HepG2 (cell line): Measurements from ENCODE around the gene INF2. TPM values are rescaled to one million over a fixed set of nuclear protein-coding genes. Genes with fewer than 3 reads are reported as not detected.

ENCODE experiments used
- HMGA1 ChIP-seq: sonication (generic); formaldehyde crosslinking; conservative IDR thresholded peaks from 2 replicates; pipeline ENCODE4 v1.4.0; 2020; ENCODE audit warnings: missing genetic modification reagents
- KLF6 ChIP-seq: IDR thresholded peaks from 2 replicates; pipeline ENCODE4 v1.8.0; 2016; ENCODE audit warnings: missing biosample characterization, missing genetic modification reagents
- RAD51 ChIP-seq: fragments of 450-650 bp; IDR thresholded peaks from 2 replicates; pipeline ENCODE4 v1.6.1; 2016; ENCODE audit warnings: borderline replicate concordance
- SSRP1 ChIP-seq: IDR thresholded peaks from 2 replicates; pipeline ENCODE4 v1.6.1; 2016; ENCODE audit warnings: control low read depth
- THYN1 ChIP-seq: sonication (generic); formaldehyde crosslinking; IDR thresholded peaks from 2 replicates; pipeline ENCODE4 v1.8.1; 2023; ENCODE audit warnings: low read depth, mild to moderate bottlenecking, moderate library complexity, missing genetic modification reagents, borderline replicate concordance
- ZNF407 ChIP-seq: sonication (generic); formaldehyde crosslinking; IDR thresholded peaks from one replicate; pipeline ENCODE4 v1.5.1; 2020; ENCODE audit warnings: mild to moderate bottlenecking, missing genetic modification reagents; ENCODE audit errors: not compliant biosample characterization
- ZNF670 ChIP-seq: sonication (generic); formaldehyde crosslinking; IDR thresholded peaks from 2 replicates; pipeline ENCODE4 v1.8.0; 2022; ENCODE audit warnings: mild to moderate bottlenecking, missing genetic modification reagents, borderline replicate concordance
- ZNF816 ChIP-seq: sonication (generic); formaldehyde crosslinking; IDR thresholded peaks from 2 replicates; pipeline ENCODE4 v1.8.0; 2022; ENCODE audit warnings: missing genetic modification reagents, mild to moderate bottlenecking, borderline replicate concordance
- polyA plus RNA-seq, 8 experiments: library from polyadenylated mRNA; depleted of rRNA in 3 of 8; stranded (reverse) in 7 of 8; unstranded in 1 of 8; fragments of >200 nt; fragmentation: Illumina TruSeq in 4 of 8; extraction: Trizol in 4 of 8; gene quantifications; 2 replicates each; pipeline versions ENCODE4 v1.2.1 to v1.2.3, GENCODE V29; 2011 to 2016; ENCODE audit warnings: low read depth in 4 of 8, missing spikeins in 1 of 8, mixed read lengths in 1 of 8; ENCODE audit not compliant: insufficient read depth in 1 of 8
- total RNA-seq, 5 experiments: library from RNA; depleted of rRNA; stranded (reverse); fragments of >200 nt; fragmentation: Illumina TruSeq; extraction: Trizol; gene quantifications; 2 replicates each; pipeline ENCODE4 v1.2.3, GENCODE V29; 2016; ENCODE audit warnings: low read depth in 1 of 5
- TF ChIP-seq, protein P1 (sequence below): sonication (generic); formaldehyde crosslinking; IDR thresholded peaks from 2 replicates; pipeline ENCODE4 v1.5.0; 2020; ENCODE audit warnings: missing genetic modification reagents, mild to moderate bottlenecking, borderline replicate concordance
- TF ChIP-seq, protein P2 (sequence below): sonication (generic); formaldehyde crosslinking; IDR thresholded peaks from 2 replicates; pipeline ENCODE4 v1.4.0; 2020; ENCODE audit warnings: missing genetic modification reagents, borderline replicate concordance
- TF ChIP-seq, protein P3 (sequence below): sonication (generic); formaldehyde crosslinking; IDR thresholded peaks from 2 replicates; pipeline ENCODE4 v1.4.0; 2020; ENCODE audit warnings: missing genetic modification reagents

The INF2 gene
- total and polyA plus RNA-seq, 2 of the 13 experiments (the other 11 are each of a cell fraction or from before 2014, with no cell fraction given), result 16.4 to 26.4 TPM

DNA sequence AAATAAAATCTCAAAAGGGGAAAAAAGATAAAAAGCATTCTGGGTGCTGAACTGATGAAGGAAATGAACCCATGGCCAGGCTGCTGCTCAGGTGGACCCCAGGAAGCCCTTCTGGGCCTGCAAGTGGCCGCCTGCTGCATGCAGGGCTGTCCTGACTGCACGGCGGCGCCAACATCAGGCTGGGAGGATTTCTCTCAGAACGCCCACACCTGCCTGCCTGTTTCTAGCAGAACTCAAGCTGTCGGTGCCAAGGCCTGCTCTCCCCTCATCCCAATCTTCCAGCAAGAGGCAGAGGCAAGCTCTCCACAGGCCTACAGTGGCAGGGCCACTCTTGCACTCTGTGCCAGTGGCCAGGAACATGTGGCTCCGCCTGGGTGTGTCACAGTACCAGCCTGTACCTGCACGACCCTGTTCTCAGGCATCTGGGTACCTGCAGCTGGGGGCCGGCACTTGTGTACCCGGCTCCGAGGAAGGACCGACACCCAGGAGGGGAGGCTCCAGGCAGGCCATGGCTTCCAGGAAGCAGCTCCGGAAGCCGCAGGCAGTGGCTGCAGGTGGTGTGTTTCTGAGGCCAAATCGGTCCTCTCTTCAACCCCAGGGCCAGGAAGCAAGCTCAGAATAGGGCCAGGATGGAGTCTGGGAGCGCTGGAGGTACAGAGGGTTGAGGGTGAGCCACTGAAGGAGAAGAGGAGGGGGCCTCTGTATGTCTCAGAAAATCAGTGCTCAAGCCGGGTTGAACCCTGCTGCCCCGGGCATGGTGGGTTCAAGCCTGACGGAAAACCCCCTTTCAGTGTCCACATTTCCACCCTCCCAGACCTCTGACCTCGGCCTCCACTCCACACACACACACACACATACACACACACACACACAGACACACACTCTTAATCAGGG, 2.5 kb upstream of the INF2 start (continued):
- TF ChIP-seq, protein P1, sequence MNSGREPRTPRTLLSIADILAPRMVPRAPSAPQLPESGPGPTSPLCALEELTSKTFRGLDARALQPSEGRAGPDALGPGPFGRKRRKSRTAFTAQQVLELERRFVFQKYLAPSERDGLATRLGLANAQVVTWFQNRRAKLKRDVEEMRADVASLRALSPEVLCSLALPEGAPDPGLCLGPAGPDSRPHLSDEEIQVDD (CRISPR knock-in tag), result no peak
- TF ChIP-seq ZNF816 (no peak), KLF6 (CRISPR knock-in tag) (no peak), ZNF407 (CRISPR knock-in tag) (no peak), THYN1 (no peak), SSRP1 (no peak), ZNF670 (no peak), HMGA1 (no peak), RAD51 (no peak)
- TF ChIP-seq, protein P2, sequence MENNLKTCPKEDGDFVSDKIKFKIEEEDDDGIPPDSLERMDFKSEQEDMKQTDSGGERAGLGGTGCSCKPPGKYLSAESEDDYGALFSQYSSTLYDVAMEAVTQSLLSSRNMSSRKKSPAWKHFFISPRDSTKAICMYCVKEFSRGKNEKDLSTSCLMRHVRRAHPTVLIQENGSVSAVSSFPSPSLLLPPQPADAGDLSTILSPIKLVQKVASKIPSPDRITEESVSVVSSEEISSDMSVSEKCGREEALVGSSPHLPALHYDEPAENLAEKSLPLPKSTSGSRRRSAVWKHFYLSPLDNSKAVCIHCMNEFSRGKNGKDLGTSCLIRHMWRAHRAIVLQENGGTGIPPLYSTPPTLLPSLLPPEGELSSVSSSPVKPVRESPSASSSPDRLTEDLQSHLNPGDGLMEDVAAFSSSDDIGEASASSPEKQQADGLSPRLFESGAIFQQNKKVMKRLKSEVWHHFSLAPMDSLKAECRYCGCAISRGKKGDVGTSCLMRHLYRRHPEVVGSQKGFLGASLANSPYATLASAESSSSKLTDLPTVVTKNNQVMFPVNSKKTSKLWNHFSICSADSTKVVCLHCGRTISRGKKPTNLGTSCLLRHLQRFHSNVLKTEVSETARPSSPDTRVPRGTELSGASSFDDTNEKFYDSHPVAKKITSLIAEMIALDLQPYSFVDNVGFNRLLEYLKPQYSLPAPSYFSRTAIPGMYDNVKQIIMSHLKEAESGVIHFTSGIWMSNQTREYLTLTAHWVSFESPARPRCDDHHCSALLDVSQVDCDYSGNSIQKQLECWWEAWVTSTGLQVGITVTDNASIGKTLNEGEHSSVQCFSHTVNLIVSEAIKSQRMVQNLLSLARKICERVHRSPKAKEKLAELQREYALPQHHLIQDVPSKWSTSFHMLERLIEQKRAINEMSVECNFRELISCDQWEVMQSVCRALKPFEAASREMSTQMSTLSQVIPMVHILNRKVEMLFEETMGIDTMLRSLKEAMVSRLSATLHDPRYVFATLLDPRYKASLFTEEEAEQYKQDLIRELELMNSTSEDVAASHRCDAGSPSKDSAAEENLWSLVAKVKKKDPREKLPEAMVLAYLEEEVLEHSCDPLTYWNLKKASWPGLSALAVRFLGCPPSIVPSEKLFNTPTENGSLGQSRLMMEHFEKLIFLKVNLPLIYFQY (CRISPR knock-in tag), result no peak
- TF ChIP-seq, protein P3, sequence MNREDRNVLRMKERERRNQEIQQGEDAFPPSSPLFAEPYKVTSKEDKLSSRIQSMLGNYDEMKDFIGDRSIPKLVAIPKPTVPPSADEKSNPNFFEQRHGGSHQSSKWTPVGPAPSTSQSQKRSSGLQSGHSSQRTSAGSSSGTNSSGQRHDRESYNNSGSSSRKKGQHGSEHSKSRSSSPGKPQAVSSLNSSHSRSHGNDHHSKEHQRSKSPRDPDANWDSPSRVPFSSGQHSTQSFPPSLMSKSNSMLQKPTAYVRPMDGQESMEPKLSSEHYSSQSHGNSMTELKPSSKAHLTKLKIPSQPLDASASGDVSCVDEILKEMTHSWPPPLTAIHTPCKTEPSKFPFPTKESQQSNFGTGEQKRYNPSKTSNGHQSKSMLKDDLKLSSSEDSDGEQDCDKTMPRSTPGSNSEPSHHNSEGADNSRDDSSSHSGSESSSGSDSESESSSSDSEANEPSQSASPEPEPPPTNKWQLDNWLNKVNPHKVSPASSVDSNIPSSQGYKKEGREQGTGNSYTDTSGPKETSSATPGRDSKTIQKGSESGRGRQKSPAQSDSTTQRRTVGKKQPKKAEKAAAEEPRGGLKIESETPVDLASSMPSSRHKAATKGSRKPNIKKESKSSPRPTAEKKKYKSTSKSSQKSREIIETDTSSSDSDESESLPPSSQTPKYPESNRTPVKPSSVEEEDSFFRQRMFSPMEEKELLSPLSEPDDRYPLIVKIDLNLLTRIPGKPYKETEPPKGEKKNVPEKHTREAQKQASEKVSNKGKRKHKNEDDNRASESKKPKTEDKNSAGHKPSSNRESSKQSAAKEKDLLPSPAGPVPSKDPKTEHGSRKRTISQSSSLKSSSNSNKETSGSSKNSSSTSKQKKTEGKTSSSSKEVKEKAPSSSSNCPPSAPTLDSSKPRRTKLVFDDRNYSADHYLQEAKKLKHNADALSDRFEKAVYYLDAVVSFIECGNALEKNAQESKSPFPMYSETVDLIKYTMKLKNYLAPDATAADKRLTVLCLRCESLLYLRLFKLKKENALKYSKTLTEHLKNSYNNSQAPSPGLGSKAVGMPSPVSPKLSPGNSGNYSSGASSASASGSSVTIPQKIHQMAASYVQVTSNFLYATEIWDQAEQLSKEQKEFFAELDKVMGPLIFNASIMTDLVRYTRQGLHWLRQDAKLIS (CRISPR knock-in tag), result no peak
